ENCODE measurements around the gene RPL13.
"Not testable (repeated sequence)": the region's sequence is repeated elsewhere in the genome, so short reads cannot be mapped to it uniquely, and the experiment has no call there.

The RPL13 gene

GRCh38 chr16:89563639-89564392, 3.3 kb downstream of the RPL13 start:
- no peak for DNase-seq (ENCODE audit: low spot score)

GRCh38 chr16:89564476-89565255, 4.2 kb downstream of the RPL13 start:
- DNase-seq (ENCODE audit: low spot score): no peak

GRCh38 chr16:89565256-89565505, 4.7 kb downstream of the RPL13 start:
- no peak for DNase-seq (ENCODE audit: low spot score)

GRCh38 chr16:89565506-89566372, 5.3 kb downstream of the RPL13 start:
- peak; percentile 39 for DNase-seq (ENCODE audit: low spot score)

- DNase-seq (ENCODE audit: low spot score): no peak
Observed at GRCh38 chr16:89567656-89568594, 7.4 kb downstream of the RPL13 start.

GRCh38 chr16:89569506-89570341, 9.2 kb downstream of the RPL13 start:
- no peak for DNase-seq (ENCODE audit: low spot score)

GRCh38 chr16:89570342-89570923, 10.0 kb downstream of the RPL13 start:
- no peak for DNase-seq (ENCODE audit: low spot score)

- not testable (repeated sequence) for DNase-seq (ENCODE audit: low spot score)
Observed at GRCh38 chr16:89570983-89571598, 10.6 kb downstream of the RPL13 start.

GRCh38 chr16:89571636-89572035, 11.2 kb downstream of the RPL13 start:
- DNase-seq (ENCODE audit: low spot score): no peak

- no peak for DNase-seq (ENCODE audit: low spot score)
Observed at GRCh38 chr16:89572073-89572484, 11.6 kb downstream of the RPL13 start.

GRCh38 chr16:89572485-89573205, 12.2 kb downstream of the RPL13 start:
- DNase-seq (ENCODE audit: low spot score): no peak

- no peak for DNase-seq (ENCODE audit: low spot score)
Observed at GRCh38 chr16:89573826-89574680, 13.6 kb downstream of the RPL13 start.

- DNase-seq (ENCODE audit: low spot score): peak; percentile 46
Observed at GRCh38 chr16:89574681-89575246, 14.3 kb downstream of the RPL13 start.

GRCh38 chr16:89575247-89576152, 15.0 kb downstream of the RPL13 start, which contains the start of gene CPNE7:
TSS of gene CPNE7 (plus strand) at chr16:89575758. CDS start at chr16:89575898, 140 bp downstream.
- no peak for DNase-seq (ENCODE audit: low spot score)

- no peak for DNase-seq (ENCODE audit: low spot score)
Observed at GRCh38 chr16:89576153-89577054, 15.9 kb downstream of the RPL13 start.
